ENCODE measurements around the gene IL17D. TPM values are rescaled to one million over a fixed set of nuclear protein-coding genes. Genes with fewer than 3 reads are reported as not detected.

IL17D gene
- total RNA-seq, 1 experiment from 2014 or later: 1.3 TPM

- TF ChIP-seq CTCF (IDR thresholded peaks at IDR 0.05; ENCODE audit: unreplicated experiment): no peak
- H3K27ac Mint-ChIP-seq (ENCODE audit: unreplicated experiment): no peak overlapping the region
- no TSS peak for BruUV-seq (replicated peaks)
- H3K27me3 Mint-ChIP-seq (ENCODE audit: unreplicated experiment): no peaks in the 10 kb centered on the region
- no peak for DNase-seq
- no peaks in the 10 kb centered on the region for H3K4me1 Mint-ChIP-seq (ENCODE audit: low read depth, unreplicated experiment)
- CTCF ChIA-PET: no interaction called here
- intact Hi-C loops (cut with micrococcal nuclease; ENCODE audit: unreplicated experiment): no loop called here
- H3K36me3 Mint-ChIP-seq (ENCODE audit: insufficient read depth, unreplicated experiment): no peaks in the 10 kb centered on the region
- no peaks in the 10 kb centered on the region for H3K9me3 Mint-ChIP-seq (ENCODE audit: low read depth, unreplicated experiment)
- no peak overlapping the region for H3K4me3 Mint-ChIP-seq (ENCODE audit: low read depth, unreplicated experiment)
Measured at GRCh38 chr13:20666948-20667347, 36.6 kb upstream of the IL17D start.

- Mint-ChIP-seq H3K36me3 (ENCODE audit: insufficient read depth, unreplicated experiment) (no peaks in the 10 kb centered on the region), H3K9me3 (ENCODE audit: low read depth, unreplicated experiment) (no peaks in the 10 kb centered on the region), H3K27me3 (ENCODE audit: unreplicated experiment) (no peaks in the 10 kb centered on the region), H3K27ac (ENCODE audit: unreplicated experiment) (no peak overlapping the region), H3K4me3 (ENCODE audit: low read depth, unreplicated experiment) (no peak overlapping the region), H3K4me1 (ENCODE audit: low read depth, unreplicated experiment) (no peaks in the 10 kb centered on the region)
- no TSS peak for BruUV-seq (replicated peaks)
- CTCF ChIA-PET: interaction anchor here (0.6 kb wide), 1 partner anchor 81 kb away, joined by 3 read pairs; no protein-coding TSS in a partner anchor
- no peak for TF ChIP-seq CTCF (IDR thresholded peaks at IDR 0.05; ENCODE audit: unreplicated experiment)
- no peak for DNase-seq
- intact Hi-C loops (cut with micrococcal nuclease; ENCODE audit: unreplicated experiment): no loop called here
Measured at GRCh38 chr13:20667857-20668437, 35.6 kb upstream of the IL17D start.

GRCh38 chr13:20669162-20669561, 34.3 kb upstream of the IL17D start:
- Mint-ChIP-seq H3K27me3 (ENCODE audit: unreplicated experiment) (no peaks in the 10 kb centered on the region), H3K9me3 (ENCODE audit: low read depth, unreplicated experiment) (no peaks in the 10 kb centered on the region), H3K4me1 (ENCODE audit: low read depth, unreplicated experiment) (no peaks in the 10 kb centered on the region), H3K27ac (ENCODE audit: unreplicated experiment) (no peak overlapping the region), H3K4me3 (ENCODE audit: low read depth, unreplicated experiment) (no peak overlapping the region), H3K36me3 (ENCODE audit: insufficient read depth, unreplicated experiment) (no peaks in the 10 kb centered on the region)
- TF ChIP-seq CTCF (IDR thresholded peaks at IDR 0.05; ENCODE audit: unreplicated experiment): no peak
- no TSS peak for BruUV-seq (replicated peaks)
- CTCF ChIA-PET: no interaction called here
- DNase-seq: no peak
- intact Hi-C loops (cut with micrococcal nuclease; ENCODE audit: unreplicated experiment): no loop called here

- no peak overlapping the region for H3K4me3 Mint-ChIP-seq (ENCODE audit: low read depth, unreplicated experiment)
- no peak for DNase-seq
- no peak overlapping the region for H3K27ac Mint-ChIP-seq (ENCODE audit: unreplicated experiment)
- no peaks in the 10 kb centered on the region for H3K27me3 Mint-ChIP-seq (ENCODE audit: unreplicated experiment)
- no peaks in the 10 kb centered on the region for H3K36me3 Mint-ChIP-seq (ENCODE audit: insufficient read depth, unreplicated experiment)
- no peaks in the 10 kb centered on the region for H3K9me3 Mint-ChIP-seq (ENCODE audit: low read depth, unreplicated experiment)
- no peak for TF ChIP-seq CTCF (IDR thresholded peaks at IDR 0.05; ENCODE audit: unreplicated experiment)
- intact Hi-C loops (cut with micrococcal nuclease; ENCODE audit: unreplicated experiment): no loop called here
- no peaks in the 10 kb centered on the region for H3K4me1 Mint-ChIP-seq (ENCODE audit: low read depth, unreplicated experiment)
- CTCF ChIA-PET: no interaction called here
- no TSS peak for BruUV-seq (replicated peaks)
Measured at GRCh38 chr13:20671789-20672188, 31.7 kb upstream of the IL17D start.
